Fibroblast of villous mesenchyme (primary cell): ENCODE data around the gene TMEM108. TPM values are rescaled to one million over a fixed set of nuclear protein-coding genes. Genes with fewer than 3 reads are reported as not detected.

ENCODE experiments used
- DNase-seq: peaks from one replicate; pipeline ENCODE4 v3.0.0-alpha.2; 2010; ENCODE audit warnings: low read depth
- H3K4me3 ChIP-seq: 2 replicates; pipeline ENCODE4 v1.5.1; 2011; ENCODE audit warnings: low read depth, mild to moderate bottlenecking, low read length
- CTCF ChIP-seq: IDR thresholded peaks from 2 replicates; pipeline ENCODE4 v1.5.1; 2012; ENCODE audit warnings: low read depth, mild to moderate bottlenecking, low read length; ENCODE audit not compliant: insufficient read depth
- total RNA-seq: library from RNA; depleted of rRNA; stranded (reverse); fragments of >200 nt; gene quantifications from 2 replicates; pipeline ENCODE4 v1.2.3, GENCODE V29; 2012

The TMEM108 gene
- total RNA-seq, 1 donor = under 0.01 TPM

- no peak for TF ChIP-seq CTCF
- no peak for DNase-seq
- H3K4me3 ChIP-seq = no peak overlapping the region
Observed at GRCh38 chr3:133158686-133159085, 120.5 kb downstream of the TMEM108 start.

GRCh38 chr3:133159498-133160475 is 121.6 kb downstream of the TMEM108 start:
- no peak for TF ChIP-seq CTCF
- H3K4me3 ChIP-seq = no peak overlapping the region
- DNase-seq = no peak

GRCh38 chr3:133161656-133162055 is 123.5 kb downstream of the TMEM108 start:
- no peak for DNase-seq
- H3K4me3 ChIP-seq = no peak overlapping the region
- TF ChIP-seq CTCF = no peak

GRCh38 chr3:133162265-133162664 is 124.1 kb downstream of the TMEM108 start:
- TF ChIP-seq CTCF = no peak
- no peak overlapping the region for H3K4me3 ChIP-seq
- no peak for DNase-seq

GRCh38 chr3:133162670-133163305 is 124.6 kb downstream of the TMEM108 start:
- no peak for TF ChIP-seq CTCF
- DNase-seq = no peak
- no peak overlapping the region for H3K4me3 ChIP-seq

- no peak for DNase-seq
- TF ChIP-seq CTCF = no peak
- no peak overlapping the region for H3K4me3 ChIP-seq
Observed at GRCh38 chr3:133167340-133168024, 129.3 kb downstream of the TMEM108 start.
